Ectodermal cell (in vitro differentiated cells): ENCODE results near the gene TRIO.

ENCODE experiments used
- H3K27ac ChIP-seq: 2 replicates; pipeline ENCODE4 v1.7.0; 2013; ENCODE audit warnings: mild to moderate bottlenecking, low read depth, low read length; ENCODE audit not compliant: insufficient read depth, poor library complexity, severe bottlenecking
- H3K27me3 ChIP-seq: 2 replicates; pipeline ENCODE4 v1.7.0; 2013; ENCODE audit warnings: mild to moderate bottlenecking, low read length; ENCODE audit not compliant: insufficient read depth, control insufficient read depth, poor library complexity, severe bottlenecking
- H3K36me3 ChIP-seq: one replicate; pipeline ENCODE4 v1.7.0; 2013; ENCODE audit warnings: low read length; ENCODE audit not compliant: control insufficient read depth, insufficient read depth
- H3K4me1 ChIP-seq: one replicate; pipeline ENCODE4 v1.7.0; 2013; ENCODE audit warnings: low read length; ENCODE audit not compliant: control insufficient read depth, insufficient read depth
- H3K4me3 ChIP-seq: 2 replicates; pipeline ENCODE4 v1.7.0; 2013; ENCODE audit warnings: low read depth, low read length, control low read depth; ENCODE audit not compliant: insufficient read depth
- H3K9me3 ChIP-seq: 2 replicates; pipeline ENCODE4 v1.7.0; 2013; ENCODE audit warnings: mild to moderate bottlenecking, low read length, moderate library complexity; ENCODE audit not compliant: control insufficient read depth
- WGBS, 2 experiments: methylation state at CpG; one replicate each; pipeline ENCODE4 v1.1.7; 2013; ENCODE audit warnings: missing lambda C conversion rate in 2 of 2; 5-methylcytosine and 5-hydroxymethylcytosine counted together

Gene TRIO

DNA sequence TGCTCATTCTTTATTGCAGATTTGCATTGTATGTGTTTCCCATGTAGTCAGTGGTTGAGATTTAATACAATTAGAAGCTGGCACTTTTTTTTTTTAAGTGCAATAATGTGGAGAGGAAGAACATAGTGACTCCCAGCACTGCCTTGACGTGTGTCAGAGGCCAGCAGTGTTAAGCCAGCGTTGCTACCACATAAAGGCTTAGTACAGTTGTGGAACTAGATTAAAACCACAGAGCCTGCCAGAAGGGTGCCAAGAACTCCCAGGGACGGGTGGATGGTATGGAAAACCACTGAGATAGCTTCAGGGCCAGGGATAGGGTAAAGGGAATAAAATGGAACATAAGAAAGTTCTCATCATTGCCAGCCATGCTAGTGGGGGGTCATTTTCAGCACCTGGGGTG, 142.9 kb downstream of the TRIO start:
- 89 to 92% methylated on average over 3 of the region's 3 CpGs for WGBS, 2 experiments

DNA sequence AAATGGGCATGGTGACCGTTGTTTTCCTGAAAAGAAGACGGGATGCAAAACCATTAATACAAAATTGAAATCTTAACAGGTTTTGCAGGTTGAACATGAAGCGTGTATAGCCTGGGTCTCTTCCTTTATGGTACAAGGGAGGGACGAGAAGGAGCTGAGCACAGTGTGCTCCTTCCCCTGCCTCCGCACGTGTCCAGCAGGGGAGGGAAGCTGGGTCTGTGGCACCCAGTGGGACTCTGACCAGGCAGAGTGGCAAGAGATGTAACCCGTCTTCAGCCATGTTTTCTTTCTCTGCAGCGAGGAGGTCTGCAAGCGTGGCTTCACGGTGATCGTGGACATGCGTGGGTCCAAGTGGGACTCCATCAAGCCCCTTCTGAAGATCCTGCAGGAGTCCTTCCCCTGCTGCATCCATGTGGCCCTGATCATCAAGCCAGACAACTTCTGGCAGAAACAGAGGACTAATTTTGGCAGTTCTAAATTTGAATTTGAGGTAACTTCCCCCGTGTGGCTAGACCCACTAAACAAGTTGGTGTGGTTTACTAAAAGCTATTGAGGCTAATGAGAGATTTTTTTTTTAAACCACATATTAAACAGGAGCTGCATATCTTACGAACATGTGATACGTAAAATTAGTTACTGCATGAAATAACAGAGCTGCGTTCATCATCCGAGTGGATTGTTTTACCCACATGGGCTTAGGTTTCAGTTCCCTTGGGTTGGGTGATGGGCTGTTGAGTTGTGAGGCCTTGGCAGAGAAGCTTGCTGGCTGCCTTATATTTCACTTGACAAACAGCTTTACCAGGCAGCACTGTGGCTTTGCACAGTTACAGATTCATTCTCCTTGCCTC, 143.7 kb downstream of the TRIO start:
- H3K36me3 ChIP-seq = peaks cover 1% of the 10 kb centered on the region

More for the DNA sequence above, 142.9 kb downstream of the TRIO start:
- Histone ChIP-seq H3K4me3 (no peak overlapping the region), H3K9me3 (no peaks in the 10 kb centered on the region), H3K4me1 (peaks cover 13% of the 10 kb centered on the region), H3K36me3 (peaks cover 5% of the 10 kb centered on the region), H3K27me3 (no peaks in the 10 kb centered on the region), H3K27ac (no peak overlapping the region)

DNA sequence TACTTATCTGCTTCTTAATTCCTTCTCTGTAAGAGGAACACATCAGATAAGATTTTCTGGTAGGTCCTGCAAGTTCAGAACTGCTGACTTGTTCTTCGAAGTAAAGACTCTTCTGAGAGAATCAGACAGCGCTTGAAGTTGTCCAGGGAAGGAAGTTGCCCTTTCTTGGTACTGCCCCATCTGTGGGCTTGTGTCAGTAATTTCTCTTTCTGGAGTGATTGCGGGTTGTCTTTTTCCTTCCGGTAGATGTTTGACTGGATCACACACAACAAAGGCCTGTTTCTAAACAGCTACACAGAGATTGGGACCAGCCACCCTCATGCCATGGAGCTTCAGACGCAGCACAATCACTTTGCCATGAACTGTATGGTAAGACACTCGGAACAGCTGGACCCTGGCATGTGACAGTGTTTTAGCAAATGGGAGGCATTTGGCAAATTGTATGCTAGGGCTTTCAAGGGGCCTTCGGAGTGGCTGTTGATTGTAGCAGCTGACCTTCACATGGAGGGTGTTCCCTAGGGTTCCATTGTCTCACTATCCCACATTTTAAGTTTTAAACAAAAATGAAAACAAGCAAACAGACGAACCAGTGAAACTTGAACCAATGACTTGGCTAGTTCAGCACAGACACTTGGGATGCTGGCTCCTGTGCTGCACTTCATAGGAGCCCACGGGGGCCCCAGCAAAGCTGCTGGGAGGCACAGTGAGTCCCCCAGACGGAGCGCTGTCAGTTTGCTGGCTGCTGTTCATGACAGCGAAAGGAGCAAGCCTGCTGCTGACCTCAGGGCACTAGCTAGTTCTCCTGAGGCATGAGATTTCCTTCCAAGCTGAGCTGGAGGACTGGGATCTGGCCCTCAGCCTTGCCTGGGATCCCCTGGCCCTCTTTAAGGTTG, 149.9 kb downstream of the TRIO start:
- Histone ChIP-seq H3K36me3 (no peaks in the 10 kb centered on the region), H3K4me3 (no peak overlapping the region), H3K27ac (no peak overlapping the region), H3K9me3 (no peaks in the 10 kb centered on the region), H3K4me1 (no peaks in the 10 kb centered on the region), H3K27me3 (no peaks in the 10 kb centered on the region)
- WGBS, 2 experiments = 93 to 96% methylated on average over 12 of the region's 12 CpGs

More for the DNA sequence above, 143.7 kb downstream of the TRIO start:
- Histone ChIP-seq H3K27ac (no peak overlapping the region), H3K9me3 (no peaks in the 10 kb centered on the region), H3K4me3 (no peak overlapping the region), H3K27me3 (no peaks in the 10 kb centered on the region), H3K4me1 (peaks cover 13% of the 10 kb centered on the region)
- WGBS, 2 experiments = 95 to 97% methylated on average over 17 of the region's 17 CpGs

DNA sequence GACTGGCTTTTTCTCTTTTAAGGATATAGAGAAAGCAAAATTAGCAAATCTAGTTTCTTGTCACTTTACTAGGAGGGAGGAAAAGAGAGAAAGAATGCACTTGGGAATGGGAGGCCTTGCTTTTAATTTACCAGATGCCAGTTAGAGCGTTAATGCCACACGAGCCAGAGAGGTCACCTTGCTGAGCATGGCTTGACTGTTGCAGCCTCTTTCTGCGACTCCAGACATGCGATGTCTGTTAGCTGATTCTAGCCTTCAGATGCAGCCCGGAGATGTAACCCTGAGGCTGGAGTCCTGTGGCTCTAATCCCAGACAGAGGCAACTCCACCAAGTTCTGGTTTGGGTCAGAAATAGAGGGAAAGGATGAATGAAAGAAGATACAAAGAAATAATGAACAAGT, 152.5 kb downstream of the TRIO start:
- no peaks in the 10 kb centered on the region for H3K36me3 ChIP-seq

DNA sequence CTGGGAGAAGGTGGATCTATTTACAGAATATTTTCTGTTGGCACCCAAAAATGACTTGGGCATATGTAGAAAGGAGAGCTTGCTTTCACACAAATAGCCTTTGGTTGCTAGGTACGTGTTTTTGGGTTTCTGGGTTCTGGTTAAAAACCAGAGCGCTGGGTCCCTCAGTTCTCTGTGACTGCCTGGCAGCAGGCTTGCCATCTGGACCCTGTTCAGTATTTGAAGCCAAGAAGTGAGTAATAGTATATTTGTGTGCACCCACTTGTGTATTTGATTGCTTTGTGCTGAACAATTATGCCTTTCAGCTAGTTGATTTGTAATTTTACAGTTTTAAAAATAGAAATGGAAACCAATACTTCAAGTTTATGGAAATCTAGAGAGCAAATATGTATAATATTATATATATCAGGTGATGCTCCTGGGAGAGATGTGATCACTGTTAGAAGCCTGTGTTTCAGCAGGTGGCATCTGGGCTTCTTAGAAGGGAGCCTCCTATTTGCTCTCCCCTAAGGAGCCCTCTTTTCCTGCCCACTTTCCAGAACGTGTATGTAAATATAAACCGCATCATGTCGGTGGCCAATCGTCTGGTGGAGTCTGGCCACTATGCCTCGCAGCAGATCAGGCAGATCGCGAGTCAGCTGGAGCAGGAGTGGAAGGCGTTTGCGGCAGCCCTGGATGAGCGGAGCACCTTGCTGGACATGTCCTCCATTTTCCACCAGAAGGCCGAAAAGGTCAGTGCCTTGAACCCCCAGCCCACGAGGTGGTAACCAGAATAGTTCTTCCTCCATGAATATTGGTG, 153.6 kb downstream of the TRIO start:
- Histone ChIP-seq H3K4me3 (no peak overlapping the region), H3K4me1 (peaks cover 9% of the 10 kb centered on the region), H3K27ac (no peak overlapping the region), H3K36me3 (no peaks in the 10 kb centered on the region), H3K9me3 (no peaks in the 10 kb centered on the region), H3K27me3 (no peaks in the 10 kb centered on the region)
- 95 to 97% methylated on average over 14 of the region's 14 CpGs for WGBS, 2 experiments

More for the DNA sequence above, 152.5 kb downstream of the TRIO start:
- Histone ChIP-seq H3K27me3 (no peaks in the 10 kb centered on the region), H3K4me3 (no peak overlapping the region), H3K27ac (no peak overlapping the region), H3K9me3 (no peaks in the 10 kb centered on the region), H3K4me1 (peaks cover 3% of the 10 kb centered on the region)
- 93 to 94% methylated on average over 5 of the region's 5 CpGs for WGBS, 2 experiments

DNA sequence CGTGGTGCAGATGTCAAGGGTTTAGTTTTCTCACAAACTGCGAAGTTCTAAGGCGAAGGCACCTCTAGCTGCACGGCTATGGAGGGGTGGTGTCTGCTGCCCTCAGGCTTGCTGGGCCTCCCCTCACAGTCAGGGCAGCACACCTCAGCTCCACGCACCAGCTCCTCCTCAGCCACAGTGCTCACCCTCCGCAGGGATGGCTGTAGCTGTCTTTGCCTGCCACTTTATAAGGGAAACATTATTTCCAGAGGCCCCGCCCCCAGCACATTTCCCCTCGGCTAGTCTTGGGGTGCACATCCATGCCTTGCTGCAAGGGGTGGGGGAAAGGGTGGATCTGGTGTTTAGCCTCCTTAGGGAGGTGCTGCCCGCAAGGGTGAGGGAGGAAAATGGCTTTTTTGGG, 154.6 kb downstream of the TRIO start:
- Histone ChIP-seq H3K4me1 (peaks cover 9% of the 10 kb centered on the region), H3K9me3 (no peaks in the 10 kb centered on the region), H3K27ac (no peak overlapping the region), H3K4me3 (no peak overlapping the region), H3K27me3 (no peaks in the 10 kb centered on the region), H3K36me3 (no peaks in the 10 kb centered on the region)
- 95% methylated on average over 9 of the region's 9 CpGs for whole genome bisulfite sequencing, 2 experiments

DNA sequence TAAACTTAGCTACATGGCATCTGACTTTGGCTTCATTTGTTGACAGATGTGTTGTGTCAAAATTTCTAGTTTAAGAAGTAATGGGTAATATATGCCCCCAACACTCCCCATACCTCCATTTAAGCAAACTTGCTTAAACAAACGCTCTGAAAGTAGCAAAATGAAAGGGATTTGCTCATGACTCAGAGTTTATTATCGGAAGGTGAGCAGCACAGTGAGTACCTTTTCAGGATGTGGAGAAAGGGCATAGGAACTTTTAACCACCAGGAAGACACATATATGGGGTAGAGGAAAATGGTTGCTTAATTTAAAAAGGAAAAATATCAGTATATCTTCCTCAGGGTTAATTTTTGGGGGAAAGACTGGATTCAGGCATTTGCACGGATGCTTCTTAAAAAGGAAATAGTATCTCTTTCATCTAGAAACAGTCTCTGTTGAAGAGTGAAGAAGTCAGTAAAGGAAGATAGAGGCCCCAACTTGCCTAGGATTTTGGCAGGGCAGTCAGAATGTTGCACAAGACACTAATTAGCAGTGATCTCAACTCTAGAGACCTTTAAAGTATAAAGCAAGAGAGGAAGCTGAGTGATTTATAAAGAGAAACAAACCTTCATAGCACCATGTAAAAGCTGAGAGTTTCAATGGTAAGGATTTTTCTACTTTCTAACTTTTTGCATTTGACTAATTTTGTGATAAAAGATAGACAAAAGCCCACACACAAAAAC, 155.1 kb downstream of the TRIO start:
- no peaks in the 10 kb centered on the region for H3K36me3 ChIP-seq

DNA sequence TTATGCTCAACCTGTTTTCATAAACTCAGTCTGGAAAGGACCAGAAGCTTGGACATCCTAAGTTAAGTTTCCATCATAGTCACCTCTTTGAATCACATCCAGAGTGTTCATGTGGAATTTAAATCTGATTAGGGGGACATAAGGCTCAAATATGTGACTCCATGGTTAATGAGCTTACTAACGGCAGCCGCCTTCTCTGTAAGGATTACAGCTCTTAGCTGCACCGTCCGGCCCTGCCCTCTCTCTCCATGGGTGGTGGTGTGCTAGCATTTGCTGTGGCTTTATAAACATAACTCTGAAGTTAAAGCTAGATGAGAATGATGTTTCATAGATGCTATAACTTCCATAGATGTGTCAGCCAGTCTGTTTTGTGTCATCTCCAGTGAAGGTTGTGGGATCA, 156.5 kb downstream of the TRIO start:
- no peak overlapping the region for H3K4me3 ChIP-seq
- no peaks in the 10 kb centered on the region for H3K9me3 ChIP-seq
- peaks cover 9% of the 10 kb centered on the region for H3K4me1 ChIP-seq
- H3K36me3 ChIP-seq = peaks cover 3% of the 10 kb centered on the region
- H3K27ac ChIP-seq = no peak overlapping the region
- WGBS, 2 experiments = 67 to 74% methylated on average over 4 of the region's 4 CpGs
- no peaks in the 10 kb centered on the region for H3K27me3 ChIP-seq

More for the DNA sequence above, 155.1 kb downstream of the TRIO start:
- H3K27ac ChIP-seq = no peak overlapping the region
- H3K27me3 ChIP-seq = no peaks in the 10 kb centered on the region
- H3K4me3 ChIP-seq = no peak overlapping the region
- WGBS, 2 experiments = 93 to 96% methylated on average over 3 of the region's 3 CpGs
- H3K9me3 ChIP-seq = no peaks in the 10 kb centered on the region
- peaks cover 9% of the 10 kb centered on the region for H3K4me1 ChIP-seq

DNA sequence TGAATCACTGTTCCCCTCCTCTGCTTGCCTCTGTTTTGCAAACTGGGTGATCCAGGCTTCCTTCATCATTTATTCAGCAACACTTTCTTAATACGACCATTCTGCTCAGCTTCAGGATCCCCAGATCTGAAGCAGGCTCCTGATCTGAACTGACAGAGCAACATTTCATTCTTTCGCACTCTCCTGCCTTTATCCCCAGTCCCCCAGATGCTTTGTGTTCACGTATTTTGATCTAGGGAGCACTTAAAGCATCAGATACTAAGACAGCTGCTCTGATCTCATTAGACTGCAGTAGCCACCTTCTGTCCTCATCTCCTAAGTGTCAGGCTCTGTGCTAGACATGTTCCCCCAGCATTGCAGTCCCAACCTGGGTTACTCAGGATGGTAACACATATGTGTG, 158.0 kb downstream of the TRIO start:
- H3K36me3 ChIP-seq = peaks cover 11% of the 10 kb centered on the region

More for the DNA sequence above, 158.0 kb downstream of the TRIO start:
- no peak overlapping the region for H3K27ac ChIP-seq
- H3K4me1 ChIP-seq = peaks cover 9% of the 10 kb centered on the region
- no peak overlapping the region for H3K4me3 ChIP-seq
- H3K27me3 ChIP-seq = no peaks in the 10 kb centered on the region
- WGBS, 2 experiments = 95% methylated on average over 3 of the region's 3 CpGs
- H3K9me3 ChIP-seq = no peaks in the 10 kb centered on the region
